Neural progenitor cell (in vitro differentiated cells): ENCODE measurements around the gene MSH2. TPM values are rescaled to one million over a fixed set of nuclear protein-coding genes. Genes with fewer than 3 reads are reported as not detected.
"Not testable (repeated sequence)": the region's sequence is repeated elsewhere in the genome, so short reads cannot be mapped to it uniquely, and the experiment has no call there.

Source experiments
- DNase-seq: peaks from one replicate; pipeline ENCODE4 v3.0.0-alpha.2; 2016; ENCODE audit warnings: low spot score
- H2AFZ ChIP-seq: fragments of 200-600 bp; sonication (generic); replicated peaks from 2 replicates; pipeline ENCODE4 v1.6.1; 2016; ENCODE audit warnings: antibody characterized with exemption
- H3F3A ChIP-seq: fragments of 200-600 bp; sonication (generic); 2 replicates; pipeline ENCODE4 v1.6.1; 2016; ENCODE audit warnings: antibody characterized with exemption, low read depth
- H3K27ac ChIP-seq: fragments of 200-600 bp; sonication (generic); 2 replicates; pipeline ENCODE4 v1.5.1; 2016; ENCODE audit warnings: mild to moderate bottlenecking
- H3K27me3 ChIP-seq: fragments of 200-600 bp; sonication (generic); 2 replicates; pipeline ENCODE4 v1.6.1; 2016; ENCODE audit warnings: mild to moderate bottlenecking, moderate library complexity
- H3K36me3 ChIP-seq: fragments of 200-600 bp; sonication (generic); 2 replicates; pipeline ENCODE4 v1.5.1; 2016
- H3K4me1 ChIP-seq: fragments of 200-600 bp; sonication (generic); 2 replicates; pipeline ENCODE4 v1.6.1; 2016; ENCODE audit warnings: mixed run types
- H3K4me2 ChIP-seq: fragments of 200-600 bp; sonication (generic); 2 replicates; pipeline ENCODE4 v1.6.1; 2016
- H3K4me3 ChIP-seq: fragments of 200-600 bp; sonication (generic); 2 replicates; pipeline ENCODE4 v1.5.1; 2016
- H3K79me2 ChIP-seq: fragments of 200-600 bp; sonication (generic); 2 replicates; pipeline ENCODE4 v1.6.1; 2016; ENCODE audit warnings: low read depth
- H3K9ac ChIP-seq: fragments of 200-600 bp; sonication (generic); 2 replicates; pipeline ENCODE4 v1.6.1; 2016
- H3K9me3 ChIP-seq: fragments of 200-600 bp; sonication (generic); 2 replicates; pipeline ENCODE4 v1.5.1; 2016; ENCODE audit warnings: low read depth
- H4K20me1 ChIP-seq: fragments of 200-600 bp; sonication (generic); 2 replicates; pipeline ENCODE4 v1.6.1; 2016; ENCODE audit warnings: low read depth
- H3K27ac Mint-ChIP-seq: 3 replicates; pipeline ENCODE4 v1.8.0; 2021; ENCODE audit warnings: mixed read lengths
- H3K27me3 Mint-ChIP-seq: 2 replicates; pipeline ENCODE4 v1.8.0; 2022; ENCODE audit warnings: low read depth, mild to moderate bottlenecking, inconsistent platforms, moderate library complexity, mixed read lengths; ENCODE audit not compliant: insufficient read depth
- H3K36me3 Mint-ChIP-seq: 3 replicates; pipeline ENCODE4 v1.8.0; 2021; ENCODE audit warnings: mixed read lengths
- H3K4me1 Mint-ChIP-seq: 3 replicates; pipeline ENCODE4 v1.8.0; 2021; ENCODE audit warnings: mixed read lengths
- H3K4me3 Mint-ChIP-seq: 3 replicates; pipeline ENCODE4 v1.8.0; 2021; ENCODE audit warnings: mild to moderate bottlenecking, moderate library complexity, mixed read lengths
- H3K9me3 Mint-ChIP-seq: 3 replicates; pipeline ENCODE4 v1.8.0; 2020; ENCODE audit warnings: mixed read lengths
- CTCF ChIP-seq: fragments of 200-600 bp; sonication (generic); IDR thresholded peaks from 2 replicates; pipeline ENCODE4 v1.5.1; 2017; ENCODE audit warnings: antibody characterized with exemption, mild to moderate bottlenecking
- EZH2 ChIP-seq: fragments of 200-600 bp; sonication (generic); IDR thresholded peaks from 2 replicates; pipeline ENCODE4 v1.6.1; 2017; ENCODE audit warnings: antibody characterized with exemption, mild to moderate bottlenecking, moderate library complexity
- EZH2phosphoT487 ChIP-seq: fragments of 200-600 bp; sonication (generic); IDR thresholded peaks from 2 replicates; pipeline ENCODE4 v1.6.1; 2017; ENCODE audit warnings: antibody characterized with exemption
- total RNA-seq: library from RNA; depleted of rRNA; stranded (reverse); fragments of >200 nt; gene quantifications from 2 replicates; pipeline ENCODE4 v1.2.3, GENCODE V29; 2015; ENCODE audit warnings: low replicate concordance

The MSH2 gene
- total RNA-seq, 1 donor from 2014 or later: 134 TPM

GRCh38 chr2:47403609-47404193 lies 745 bp downstream of the MSH2 start:
- peaks cover 57% of the 10 kb centered on the region for H3K79me2 ChIP-seq
- peaks cover 23% of the 10 kb centered on the region for H3K9me3 Mint-ChIP-seq
- H3K9ac ChIP-seq: peak overlapping the region; percentile 4
- H3F3A ChIP-seq: peaks cover 14% of the 10 kb centered on the region
- no peaks in the 10 kb centered on the region for H3K27me3 ChIP-seq
- peak overlapping the region; percentile 98 for H3K4me3 Mint-ChIP-seq
- peaks cover 4% of the 10 kb centered on the region for H3K4me1 ChIP-seq
- peaks cover 34% of the 10 kb centered on the region for H3K36me3 Mint-ChIP-seq
- H3K4me2 ChIP-seq: peak overlapping the region; percentile 84
- H3K27ac ChIP-seq: no peak overlapping the region
- TF ChIP-seq EZH2: no peak
- no peak for TF ChIP-seq EZH2phosphoT487
- peak overlapping the region; percentile 69 for H3K4me3 ChIP-seq
- peaks cover 24% of the 10 kb centered on the region for H3K4me1 Mint-ChIP-seq
- peaks cover 8% of the 10 kb centered on the region for H3K36me3 ChIP-seq
- no peaks in the 10 kb centered on the region for H3K9me3 ChIP-seq
- no peak for DNase-seq
- peaks cover 5% of the 10 kb centered on the region for H4K20me1 ChIP-seq
- peak overlapping the region; percentile 86 for H2AFZ ChIP-seq
- peak overlapping the region; percentile 7 for H3K27ac Mint-ChIP-seq
- H3K27me3 Mint-ChIP-seq: peaks cover 13% of the 10 kb centered on the region

- H3K4me1 Mint-ChIP-seq: peaks cover 24% of the 10 kb centered on the region
- H3K9me3 Mint-ChIP-seq: peaks cover 23% of the 10 kb centered on the region
- Histone ChIP-seq H3K27ac (no peak overlapping the region), H3K36me3 (peaks cover 8% of the 10 kb centered on the region), H3K4me1 (peaks cover 4% of the 10 kb centered on the region), H3K9ac (no peak overlapping the region), H3K4me3 (peak overlapping the region; percentile 69), H3K9me3 (no peaks in the 10 kb centered on the region), H2AFZ (no peak overlapping the region), H3K79me2 (peaks cover 60% of the 10 kb centered on the region), H4K20me1 (peaks cover 5% of the 10 kb centered on the region), H3K4me2 (peak overlapping the region; percentile 84), H3K27me3 (no peaks in the 10 kb centered on the region), H3F3A (peaks cover 14% of the 10 kb centered on the region)
- peak overlapping the region; percentile 98 for H3K4me3 Mint-ChIP-seq
- TF ChIP-seq CTCF (no peak), EZH2 (no peak), EZH2phosphoT487 (no peak)
- peaks cover 34% of the 10 kb centered on the region for H3K36me3 Mint-ChIP-seq
- no peak for DNase-seq
- no peak overlapping the region for H3K27ac Mint-ChIP-seq
- peaks cover 13% of the 10 kb centered on the region for H3K27me3 Mint-ChIP-seq
Observed at GRCh38 chr2:47404356-47404755, 1.4 kb downstream of the MSH2 start.

- Mint-ChIP-seq H3K27me3 (peaks cover 13% of the 10 kb centered on the region), H3K36me3 (peaks cover 37% of the 10 kb centered on the region), H3K4me3 (peak overlapping the region; percentile 51), H3K27ac (no peak overlapping the region), H3K4me1 (peaks cover 24% of the 10 kb centered on the region), H3K9me3 (peaks cover 23% of the 10 kb centered on the region)
- Histone ChIP-seq H2AFZ (no peak overlapping the region), H3K27me3 (no peaks in the 10 kb centered on the region), H3K27ac (no peak overlapping the region), H3K79me2 (peaks cover 60% of the 10 kb centered on the region), H3K9me3 (no peaks in the 10 kb centered on the region), H4K20me1 (peaks cover 5% of the 10 kb centered on the region), H3K4me3 (no peak overlapping the region), H3K4me2 (no peak overlapping the region), H3K9ac (no peak overlapping the region), H3K36me3 (peaks cover 8% of the 10 kb centered on the region), H3K4me1 (peaks cover 4% of the 10 kb centered on the region), H3F3A (peaks cover 14% of the 10 kb centered on the region)
- TF ChIP-seq EZH2phosphoT487 (no peak), EZH2 (no peak), CTCF (no peak)
- no peak for DNase-seq
Observed at GRCh38 chr2:47405757-47406156, 2.8 kb downstream of the MSH2 start.

GRCh38 chr2:47406649-47407330 lies 3.8 kb downstream of the MSH2 start:
- not testable (repeated sequence) for H3K9ac ChIP-seq, H3K27me3 ChIP-seq, H2AFZ ChIP-seq, H3K27ac Mint-ChIP-seq, H3K4me3 ChIP-seq, H3K27ac ChIP-seq, DNase-seq, H3K4me2 ChIP-seq, H4K20me1 ChIP-seq, H3K9me3 ChIP-seq, H3K4me1 ChIP-seq, H3K36me3 ChIP-seq, H3K4me3 Mint-ChIP-seq
- H3F3A ChIP-seq: peaks cover 14% of the 10 kb centered on the region
- Mint-ChIP-seq H3K9me3 (peaks cover 23% of the 10 kb centered on the region), H3K4me1 (peaks cover 24% of the 10 kb centered on the region), H3K36me3 (peaks cover 38% of the 10 kb centered on the region), H3K27me3 (peaks cover 13% of the 10 kb centered on the region)
- peaks cover 60% of the 10 kb centered on the region for H3K79me2 ChIP-seq

GRCh38 chr2:47407976-47408375 lies 5.0 kb downstream of the MSH2 start:
- H2AFZ ChIP-seq, H4K20me1 ChIP-seq, H3F3A ChIP-seq, H3K27me3 ChIP-seq, H3K4me2 ChIP-seq, H3K27ac ChIP-seq, H3K27ac Mint-ChIP-seq, H3K9me3 ChIP-seq, H3K4me3 Mint-ChIP-seq, H3K9ac ChIP-seq, H3K4me3 ChIP-seq, H3K4me1 ChIP-seq, DNase-seq: not testable (repeated sequence)
- Mint-ChIP-seq H3K9me3 (peaks cover 23% of the 10 kb centered on the region), H3K27me3 (peaks cover 13% of the 10 kb centered on the region), H3K4me1 (peaks cover 17% of the 10 kb centered on the region), H3K36me3 (peaks cover 43% of the 10 kb centered on the region)
- Histone ChIP-seq H3K36me3 (peaks cover 14% of the 10 kb centered on the region), H3K79me2 (peaks cover 60% of the 10 kb centered on the region)
